ENCODE results near the gene ACTA2.

- no peak for TF ChIP-seq POLR2A (IDR thresholded peaks at IDR 0.05)
- no peak for TF ChIP-seq EP300 (IDR thresholded peaks at IDR 0.05)
These were observed 34.7 kb upstream of the ACTA2 start for GRCh38 chr10:88987243-88987725.

Measured in tibial nerve (tissue), 3 donors.